Neural progenitor cell (in vitro differentiated cells): ENCODE data around the gene ERAS. TPM values are rescaled to one million over a fixed set of nuclear protein-coding genes. Genes with fewer than 3 reads are reported as not detected.

ENCODE experiments used
- DNase-seq: peaks from one replicate; pipeline ENCODE4 v3.0.0-alpha.2; 2016; ENCODE audit warnings: low spot score
- H2AFZ ChIP-seq: fragments of 200-600 bp; sonication (generic); replicated peaks from 2 replicates; pipeline ENCODE4 v1.6.1; 2016; ENCODE audit warnings: antibody characterized with exemption
- H3F3A ChIP-seq: fragments of 200-600 bp; sonication (generic); 2 replicates; pipeline ENCODE4 v1.6.1; 2016; ENCODE audit warnings: antibody characterized with exemption, low read depth
- H3K27ac ChIP-seq: fragments of 200-600 bp; sonication (generic); 2 replicates; pipeline ENCODE4 v1.5.1; 2016; ENCODE audit warnings: mild to moderate bottlenecking
- H3K27me3 ChIP-seq: fragments of 200-600 bp; sonication (generic); 2 replicates; pipeline ENCODE4 v1.6.1; 2016; ENCODE audit warnings: mild to moderate bottlenecking, moderate library complexity
- H3K36me3 ChIP-seq: fragments of 200-600 bp; sonication (generic); 2 replicates; pipeline ENCODE4 v1.5.1; 2016
- H3K4me1 ChIP-seq: fragments of 200-600 bp; sonication (generic); 2 replicates; pipeline ENCODE4 v1.6.1; 2016; ENCODE audit warnings: mixed run types
- H3K4me2 ChIP-seq: fragments of 200-600 bp; sonication (generic); 2 replicates; pipeline ENCODE4 v1.6.1; 2016
- H3K4me3 ChIP-seq: fragments of 200-600 bp; sonication (generic); 2 replicates; pipeline ENCODE4 v1.5.1; 2016
- H3K79me2 ChIP-seq: fragments of 200-600 bp; sonication (generic); 2 replicates; pipeline ENCODE4 v1.6.1; 2016; ENCODE audit warnings: low read depth
- H3K9ac ChIP-seq: fragments of 200-600 bp; sonication (generic); 2 replicates; pipeline ENCODE4 v1.6.1; 2016
- H3K9me3 ChIP-seq: fragments of 200-600 bp; sonication (generic); 2 replicates; pipeline ENCODE4 v1.5.1; 2016; ENCODE audit warnings: low read depth
- H4K20me1 ChIP-seq: fragments of 200-600 bp; sonication (generic); 2 replicates; pipeline ENCODE4 v1.6.1; 2016; ENCODE audit warnings: low read depth
- H3K27ac Mint-ChIP-seq: 3 replicates; pipeline ENCODE4 v1.8.0; 2021; ENCODE audit warnings: mixed read lengths
- H3K27me3 Mint-ChIP-seq: 2 replicates; pipeline ENCODE4 v1.8.0; 2022; ENCODE audit warnings: low read depth, mild to moderate bottlenecking, inconsistent platforms, moderate library complexity, mixed read lengths; ENCODE audit not compliant: insufficient read depth
- H3K36me3 Mint-ChIP-seq: 3 replicates; pipeline ENCODE4 v1.8.0; 2021; ENCODE audit warnings: mixed read lengths
- H3K4me1 Mint-ChIP-seq: 3 replicates; pipeline ENCODE4 v1.8.0; 2021; ENCODE audit warnings: mixed read lengths
- H3K4me3 Mint-ChIP-seq: 3 replicates; pipeline ENCODE4 v1.8.0; 2021; ENCODE audit warnings: mild to moderate bottlenecking, moderate library complexity, mixed read lengths
- H3K9me3 Mint-ChIP-seq: 3 replicates; pipeline ENCODE4 v1.8.0; 2020; ENCODE audit warnings: mixed read lengths
- EZH2 ChIP-seq: fragments of 200-600 bp; sonication (generic); IDR thresholded peaks from 2 replicates; pipeline ENCODE4 v1.6.1; 2017; ENCODE audit warnings: antibody characterized with exemption, mild to moderate bottlenecking, moderate library complexity
- EZH2phosphoT487 ChIP-seq: fragments of 200-600 bp; sonication (generic); IDR thresholded peaks from 2 replicates; pipeline ENCODE4 v1.6.1; 2017; ENCODE audit warnings: antibody characterized with exemption
- total RNA-seq: library from RNA; depleted of rRNA; stranded (reverse); fragments of >200 nt; gene quantifications from 2 replicates; pipeline ENCODE4 v1.2.3, GENCODE V29; 2015; ENCODE audit warnings: low replicate concordance
- TF ChIP-seq, protein P1 (sequence below): fragments of 200-600 bp; sonication (generic); IDR thresholded peaks from 2 replicates; pipeline ENCODE4 v1.5.1; 2017; ENCODE audit warnings: antibody characterized with exemption, mild to moderate bottlenecking

ERAS gene
- total RNA-seq, 1 donor from 2014 or later = not detected

- Histone ChIP-seq H3K9ac (no peak overlapping the region), H3K4me2 (no peak overlapping the region), H3K27ac (no peak overlapping the region), H4K20me1 (no peaks in the 10 kb centered on the region), H3K4me1 (no peaks in the 10 kb centered on the region), H3F3A (no peaks in the 10 kb centered on the region), H3K36me3 (no peaks in the 10 kb centered on the region), H2AFZ (no peak overlapping the region), H3K9me3 (no peaks in the 10 kb centered on the region), H3K4me3 (no peak overlapping the region), H3K79me2 (no peaks in the 10 kb centered on the region), H3K27me3 (no peaks in the 10 kb centered on the region)
- peaks cover 2% of the 10 kb centered on the region for H3K27me3 Mint-ChIP-seq
- H3K9me3 Mint-ChIP-seq = peaks cover 12% of the 10 kb centered on the region
- TF ChIP-seq, protein P1, sequence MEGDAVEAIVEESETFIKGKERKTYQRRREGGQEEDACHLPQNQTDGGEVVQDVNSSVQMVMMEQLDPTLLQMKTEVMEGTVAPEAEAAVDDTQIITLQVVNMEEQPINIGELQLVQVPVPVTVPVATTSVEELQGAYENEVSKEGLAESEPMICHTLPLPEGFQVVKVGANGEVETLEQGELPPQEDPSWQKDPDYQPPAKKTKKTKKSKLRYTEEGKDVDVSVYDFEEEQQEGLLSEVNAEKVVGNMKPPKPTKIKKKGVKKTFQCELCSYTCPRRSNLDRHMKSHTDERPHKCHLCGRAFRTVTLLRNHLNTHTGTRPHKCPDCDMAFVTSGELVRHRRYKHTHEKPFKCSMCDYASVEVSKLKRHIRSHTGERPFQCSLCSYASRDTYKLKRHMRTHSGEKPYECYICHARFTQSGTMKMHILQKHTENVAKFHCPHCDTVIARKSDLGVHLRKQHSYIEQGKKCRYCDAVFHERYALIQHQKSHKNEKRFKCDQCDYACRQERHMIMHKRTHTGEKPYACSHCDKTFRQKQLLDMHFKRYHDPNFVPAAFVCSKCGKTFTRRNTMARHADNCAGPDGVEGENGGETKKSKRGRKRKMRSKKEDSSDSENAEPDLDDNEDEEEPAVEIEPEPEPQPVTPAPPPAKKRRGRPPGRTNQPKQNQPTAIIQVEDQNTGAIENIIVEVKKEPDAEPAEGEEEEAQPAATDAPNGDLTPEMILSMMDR = no peak
- H3K36me3 Mint-ChIP-seq = no peaks in the 10 kb centered on the region
- H3K27ac Mint-ChIP-seq = peak overlapping the region; percentile 5
- no peak overlapping the region for H3K4me3 Mint-ChIP-seq
- no peak for DNase-seq
- H3K4me1 Mint-ChIP-seq = no peaks in the 10 kb centered on the region
Measured at GRCh38 chrX:48786825-48787504, 39.3 kb upstream of the ERAS start.

DNA sequence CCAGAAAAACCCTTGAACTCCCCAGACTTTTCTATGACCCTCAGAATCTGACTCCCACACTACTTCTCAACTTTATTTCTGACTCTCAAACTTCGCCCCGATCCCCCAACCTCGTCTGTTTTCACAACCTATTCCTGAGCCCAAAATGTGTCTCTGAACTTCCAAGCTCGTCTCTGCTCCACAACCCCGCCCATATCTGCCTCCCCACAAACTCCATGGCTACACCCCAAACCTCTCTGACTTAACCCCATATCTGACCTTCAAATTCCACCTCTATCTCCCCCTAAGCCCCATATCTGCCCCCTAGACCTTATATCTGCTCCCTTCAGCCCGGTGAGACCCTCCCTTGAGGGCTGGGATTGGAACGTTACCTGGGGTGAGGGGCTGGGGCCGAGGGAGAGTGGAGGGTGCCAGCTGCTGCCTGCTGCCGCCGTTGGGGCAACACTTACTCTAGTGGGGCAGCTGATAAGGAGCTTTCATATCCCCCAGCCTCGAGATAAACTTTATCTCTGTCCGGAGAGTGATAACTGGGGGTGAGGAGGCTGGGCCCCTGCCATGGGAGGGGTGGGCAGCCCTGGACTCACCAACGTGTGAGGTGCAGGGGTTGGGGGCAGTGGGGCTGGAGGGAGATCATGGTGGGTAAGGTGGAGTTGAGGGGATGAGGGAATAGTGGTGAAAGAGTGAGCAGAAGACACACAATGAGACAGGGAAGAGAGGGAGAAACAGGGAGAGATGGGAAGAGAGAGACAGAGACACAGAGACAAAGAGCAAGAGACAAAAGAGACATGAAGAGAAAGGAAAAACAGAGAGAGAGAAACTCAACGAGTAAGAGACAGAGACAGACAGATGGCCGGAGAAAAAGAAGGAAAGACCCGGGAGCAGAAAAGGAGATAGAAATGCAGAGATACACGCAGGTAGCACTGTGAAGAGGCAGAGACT is 38.5 kb upstream of the ERAS start:
- Mint-ChIP-seq H3K4me3 (no peak overlapping the region), H3K4me1 (no peaks in the 10 kb centered on the region), H3K9me3 (peaks cover 12% of the 10 kb centered on the region), H3K36me3 (no peaks in the 10 kb centered on the region), H3K27me3 (peaks cover 2% of the 10 kb centered on the region), H3K27ac (no peak overlapping the region)
- Histone ChIP-seq H3K79me2 (no peaks in the 10 kb centered on the region), H3K36me3 (no peaks in the 10 kb centered on the region), H3F3A (no peaks in the 10 kb centered on the region), H3K27me3 (no peaks in the 10 kb centered on the region), H3K27ac (no peak overlapping the region), H3K9me3 (no peaks in the 10 kb centered on the region), H3K4me3 (no peak overlapping the region), H3K9ac (no peak overlapping the region), H4K20me1 (no peaks in the 10 kb centered on the region), H3K4me2 (no peak overlapping the region), H2AFZ (no peak overlapping the region), H3K4me1 (no peaks in the 10 kb centered on the region)
- no peak for DNase-seq
- TF ChIP-seq EZH2 = no peak

GRCh38 chrX:48789366-48790220 is 36.7 kb upstream of the ERAS start:
- Histone ChIP-seq H2AFZ (no peak overlapping the region), H3K9ac (no peak overlapping the region), H3K27me3 (no peaks in the 10 kb centered on the region), H3K4me2 (no peak overlapping the region), H3K79me2 (no peaks in the 10 kb centered on the region), H3K4me3 (no peak overlapping the region), H3K36me3 (no peaks in the 10 kb centered on the region), H3F3A (no peaks in the 10 kb centered on the region), H3K27ac (no peak overlapping the region), H3K9me3 (no peaks in the 10 kb centered on the region), H4K20me1 (no peaks in the 10 kb centered on the region), H3K4me1 (no peaks in the 10 kb centered on the region)
- peaks cover 7% of the 10 kb centered on the region for H3K27me3 Mint-ChIP-seq
- no peak overlapping the region for H3K4me3 Mint-ChIP-seq
- peaks cover 4% of the 10 kb centered on the region for H3K4me1 Mint-ChIP-seq
- peaks cover 16% of the 10 kb centered on the region for H3K9me3 Mint-ChIP-seq
- no peaks in the 10 kb centered on the region for H3K36me3 Mint-ChIP-seq
- DNase-seq = no peak
- no peak for TF ChIP-seq EZH2
- TF ChIP-seq, protein P1 = no peak
- TF ChIP-seq EZH2phosphoT487 = no peak
- no peak overlapping the region for H3K27ac Mint-ChIP-seq
